Endodermal cell (in vitro differentiated cells): ENCODE measurements around the gene MZT1. TPM values are rescaled to one million over a fixed set of nuclear protein-coding genes. Genes with fewer than 3 reads are reported as not detected.

Experiments
- DNase-seq: peaks from one replicate; pipeline ENCODE4 v3.0.0-alpha.2; 2017
- H3K27ac ChIP-seq: 2 replicates; pipeline ENCODE4 v1.5.1; 2013; ENCODE audit warnings: mild to moderate bottlenecking, low read depth, low read length, moderate library complexity
- H3K27me3 ChIP-seq: 2 replicates; pipeline ENCODE4 v1.6.1; 2013; ENCODE audit warnings: mild to moderate bottlenecking, low read length, moderate library complexity; ENCODE audit not compliant: insufficient read depth, control insufficient read depth, poor library complexity, severe bottlenecking
- H3K36me3 ChIP-seq: 2 replicates; pipeline ENCODE4 v1.7.0; 2013; ENCODE audit warnings: mild to moderate bottlenecking, low read length, moderate library complexity; ENCODE audit not compliant: control insufficient read depth, insufficient read depth
- H3K4me1 ChIP-seq: one replicate; pipeline ENCODE4 v1.7.0; 2013; ENCODE audit warnings: low read length; ENCODE audit not compliant: control insufficient read depth, insufficient read depth
- H3K4me3 ChIP-seq: 2 replicates; pipeline ENCODE4 v1.5.1; 2013; ENCODE audit warnings: mild to moderate bottlenecking, low read length, moderate library complexity
- H3K9ac ChIP-seq: 2 replicates; pipeline ENCODE4 v1.6.1; 2013; ENCODE audit warnings: mild to moderate bottlenecking, low read length, moderate library complexity; ENCODE audit not compliant: poor library complexity, severe bottlenecking; ENCODE audit errors: extremely low read depth
- H3K9me3 ChIP-seq: 2 replicates; pipeline ENCODE4 v1.6.1; 2013; ENCODE audit warnings: mild to moderate bottlenecking, low read length, moderate library complexity; ENCODE audit not compliant: control insufficient read depth
- H3K27ac Mint-ChIP-seq: 2 replicates; pipeline ENCODE4 v1.8.0; 2020; ENCODE audit warnings: mixed read lengths
- H3K27me3 Mint-ChIP-seq: 2 replicates; pipeline ENCODE4 v1.8.0; 2021; ENCODE audit warnings: mild to moderate bottlenecking, mixed read lengths; ENCODE audit not compliant: insufficient read depth
- H3K36me3 Mint-ChIP-seq: 2 replicates; pipeline ENCODE4 v1.8.0; 2020; ENCODE audit warnings: low read depth, mixed read lengths
- H3K4me1 Mint-ChIP-seq: 2 replicates; pipeline ENCODE4 v1.8.0; 2020; ENCODE audit warnings: mixed read lengths
- H3K4me3 Mint-ChIP-seq: 2 replicates; pipeline ENCODE4 v1.8.0; 2020; ENCODE audit warnings: mild to moderate bottlenecking, moderate library complexity, mixed read lengths
- H3K9me3 Mint-ChIP-seq: 2 replicates; pipeline ENCODE4 v1.8.0; 2020; ENCODE audit warnings: mild to moderate bottlenecking, mixed read lengths
- CTCF ChIP-seq: fragments of 200-600 bp; sonication (generic); conservative IDR thresholded peaks from 2 replicates; pipeline ENCODE4 v1.5.0; 2021; ENCODE audit warnings: antibody characterized with exemption, mild to moderate bottlenecking
- WGBS, 2 experiments: methylation state at CpG; one replicate each; pipeline versions ENCODE4 v1.1.5 to v1.1.7; 2013; ENCODE audit warnings: missing lambda C conversion rate in 2 of 2, mixed read lengths in 1 of 2; ENCODE audit not compliant: insufficient coverage in 1 of 2, insufficient read length in 1 of 2; 5-methylcytosine and 5-hydroxymethylcytosine counted together
- total RNA-seq, 2 donors: library from RNA; stranded (reverse); fragmentation: NEBNext Ultra II Directional in 1 of 2; extraction: Animal tissue kit (Norgen Biotek cat#: 25700) in 1 of 2; gene quantifications; 2 replicates in 1 of 2; 3 replicates in 1 of 2; pipeline ENCODE4 v1.2.1, GENCODE V29; 2021

MZT1 gene
- total RNA-seq, 2 donors from 2014 or later, result 22.0 to 27.5 TPM

- no peaks in the 10 kb centered on the region for H3K4me1 ChIP-seq
These were observed 30.9 kb downstream of the MZT1 start for GRCh38 chr13:72696579-72696978.

GRCh38 chr13:72694314-72694713 lies 33.1 kb downstream of the MZT1 start:
- Histone ChIP-seq H3K4me3 (no peak overlapping the region), H3K4me1 (no peaks in the 10 kb centered on the region), H3K9me3 (peaks cover 16% of the 10 kb centered on the region), H3K27ac (no peak overlapping the region), H3K27me3 (no peaks in the 10 kb centered on the region), H3K36me3 (no peaks in the 10 kb centered on the region), H3K9ac (no peak overlapping the region)
- no peaks in the 10 kb centered on the region for H3K4me1 Mint-ChIP-seq
- peaks cover 4% of the 10 kb centered on the region for H3K27me3 Mint-ChIP-seq
- peaks cover 15% of the 10 kb centered on the region for H3K9me3 Mint-ChIP-seq
- no peak overlapping the region for H3K4me3 Mint-ChIP-seq
- H3K36me3 Mint-ChIP-seq, result no peaks in the 10 kb centered on the region
- 91 to 96% methylated on average over 7 to 8 of the region's 8 CpGs for WGBS, 2 experiments
- H3K27ac Mint-ChIP-seq, result no peak overlapping the region
- no peak for TF ChIP-seq CTCF
- DNase-seq, result no peak

More at GRCh38 chr13:72696579-72696978, 30.9 kb downstream of the MZT1 start:
- Histone ChIP-seq H3K9me3 (peaks cover 16% of the 10 kb centered on the region), H3K4me3 (no peak overlapping the region), H3K36me3 (no peaks in the 10 kb centered on the region), H3K27me3 (no peaks in the 10 kb centered on the region), H3K27ac (no peak overlapping the region), H3K9ac (no peak overlapping the region)
- peaks cover 15% of the 10 kb centered on the region for H3K9me3 Mint-ChIP-seq
- H3K36me3 Mint-ChIP-seq, result no peaks in the 10 kb centered on the region
- H3K27me3 Mint-ChIP-seq, result peaks cover 4% of the 10 kb centered on the region
- no peaks in the 10 kb centered on the region for H3K4me1 Mint-ChIP-seq
- no peak for DNase-seq
- H3K4me3 Mint-ChIP-seq, result no peak overlapping the region
- peak; percentile 35 for TF ChIP-seq CTCF
- 64% methylated on average over 1 of the region's 1 CpG; no CpG with 5 or more reads in 1 of the 2 experiments for WGBS, 2 experiments
- no peak overlapping the region for H3K27ac Mint-ChIP-seq

GRCh38 chr13:72693832-72694231 lies 33.6 kb downstream of the MZT1 start:
- no peak for DNase-seq
- peaks cover 16% of the 10 kb centered on the region for H3K9me3 ChIP-seq
- no peaks in the 10 kb centered on the region for H3K4me1 ChIP-seq
- H3K36me3 Mint-ChIP-seq, result no peaks in the 10 kb centered on the region
- 92 to 100% methylated on average over 1 to 5 of the region's 5 CpGs for WGBS, 2 experiments
- no peaks in the 10 kb centered on the region for H3K36me3 ChIP-seq
- H3K9me3 Mint-ChIP-seq, result peaks cover 15% of the 10 kb centered on the region
- TF ChIP-seq CTCF, result no peak
- peaks cover 4% of the 10 kb centered on the region for H3K27me3 Mint-ChIP-seq
- H3K9ac ChIP-seq, result no peak overlapping the region
- H3K4me3 ChIP-seq, result no peak overlapping the region
- H3K27ac ChIP-seq, result no peak overlapping the region
- no peaks in the 10 kb centered on the region for H3K4me1 Mint-ChIP-seq
- no peak overlapping the region for H3K4me3 Mint-ChIP-seq
- no peak overlapping the region for H3K27ac Mint-ChIP-seq
- H3K27me3 ChIP-seq, result no peaks in the 10 kb centered on the region
